Fibroblast of skin of left biceps (primary cell): ENCODE measurements around the gene ALAS1.

Experiments used
- DNase-seq, 2 experiments: peaks; one replicate each; pipeline ENCODE4 v3.0.0-alpha.2; 2013; ENCODE audit warnings: low read depth in 2 of 2

The ALAS1 gene

GRCh38 chr3:52198643-52199608, 966 bp downstream of the ALAS1 start:
- DNase-seq: no peak

- DNase-seq: no peak
Measured at GRCh38 chr3:52200981-52201679, 3.2 kb downstream of the ALAS1 start.

GRCh38 chr3:52202384-52203077, 4.6 kb downstream of the ALAS1 start:
- no peak for DNase-seq

- DNase-seq: no peak
Measured at GRCh38 chr3:52203701-52204100, 5.7 kb downstream of the ALAS1 start.

- no peak for DNase-seq
Measured at GRCh38 chr3:52204337-52205073, 6.5 kb downstream of the ALAS1 start.

GRCh38 chr3:52205727-52206372, 7.9 kb downstream of the ALAS1 start:
- no peak for DNase-seq

- no peak for DNase-seq
Measured at GRCh38 chr3:52208556-52208955, 10.6 kb downstream of the ALAS1 start.

GRCh38 chr3:52210037-52210436, 12.1 kb downstream of the ALAS1 start:
- no peak for DNase-seq

GRCh38 chr3:52210550-52211046, 12.6 kb downstream of the ALAS1 start:
- DNase-seq: no peak

- DNase-seq: no peak
Measured at GRCh38 chr3:52211268-52211891, 13.4 kb downstream of the ALAS1 start.

- no peak for DNase-seq
Measured at GRCh38 chr3:52213005-52213404, 15.0 kb downstream of the ALAS1 start.

GRCh38 chr3:52213901-52214300, 15.9 kb downstream of the ALAS1 start:
- DNase-seq: no peak

GRCh38 chr3:52215351-52215750, 17.4 kb downstream of the ALAS1 start:
- DNase-seq: no peak

GRCh38 chr3:52216585-52217408, 18.8 kb downstream of the ALAS1 start:
- no peak for DNase-seq

GRCh38 chr3:52217409-52217805, 19.4 kb downstream of the ALAS1 start:
- DNase-seq: no peak

GRCh38 chr3:52218026-52218425, 20.1 kb downstream of the ALAS1 start:
- DNase-seq: no peak

GRCh38 chr3:52218454-52218853, 20.5 kb downstream of the ALAS1 start:
- DNase-seq: no peak

- DNase-seq: no peak
Measured at GRCh38 chr3:52218937-52219650, 21.1 kb downstream of the ALAS1 start.
